ENCODE data around the gene ATG13.

DNA sequence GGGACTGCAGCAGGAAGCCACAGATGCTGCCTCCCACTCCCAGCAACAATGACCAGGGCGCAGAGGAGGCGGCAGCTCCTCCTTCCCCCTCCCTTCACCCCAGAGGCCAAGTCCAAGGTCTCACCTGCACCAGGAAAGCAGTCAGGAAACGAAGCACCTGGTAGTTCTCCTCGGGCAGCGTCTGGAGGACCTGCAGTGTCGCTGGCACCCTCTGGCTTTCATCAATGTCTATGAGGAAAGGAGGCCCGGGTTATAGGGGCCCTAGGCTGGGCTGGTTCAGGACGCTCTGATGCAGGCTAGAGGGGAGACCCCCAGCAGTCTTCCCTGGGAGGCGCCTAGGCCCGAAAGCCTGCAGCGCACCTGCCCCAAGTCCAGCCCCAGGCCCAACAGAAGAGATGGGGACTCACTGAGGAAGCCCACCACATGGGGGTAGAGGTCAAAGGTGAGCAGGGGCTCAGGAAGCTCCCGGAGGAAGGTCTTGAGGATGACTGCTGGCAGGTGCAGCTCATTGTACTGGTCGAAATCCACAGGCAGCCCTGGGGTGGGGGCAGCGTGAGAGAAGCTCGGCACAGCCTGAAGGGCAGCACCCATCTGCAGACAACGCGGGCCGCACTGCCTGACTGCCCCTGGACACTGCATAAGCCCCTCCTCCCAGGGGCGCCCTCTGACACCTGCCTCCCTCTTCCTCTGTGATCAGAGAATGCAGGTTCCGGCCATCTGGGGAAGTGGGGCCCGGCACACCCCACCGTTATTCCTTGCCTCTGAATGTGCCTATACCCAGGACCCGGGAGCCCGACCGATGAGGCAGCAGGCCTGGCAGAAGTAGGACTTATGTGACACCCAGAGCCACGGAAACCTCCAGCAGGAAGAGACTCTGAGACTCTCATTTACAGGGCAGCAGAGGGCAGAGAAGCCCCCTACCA lies 62.1 kb downstream of the ATG13 start:
- TF ChIP-seq, protein P1, sequence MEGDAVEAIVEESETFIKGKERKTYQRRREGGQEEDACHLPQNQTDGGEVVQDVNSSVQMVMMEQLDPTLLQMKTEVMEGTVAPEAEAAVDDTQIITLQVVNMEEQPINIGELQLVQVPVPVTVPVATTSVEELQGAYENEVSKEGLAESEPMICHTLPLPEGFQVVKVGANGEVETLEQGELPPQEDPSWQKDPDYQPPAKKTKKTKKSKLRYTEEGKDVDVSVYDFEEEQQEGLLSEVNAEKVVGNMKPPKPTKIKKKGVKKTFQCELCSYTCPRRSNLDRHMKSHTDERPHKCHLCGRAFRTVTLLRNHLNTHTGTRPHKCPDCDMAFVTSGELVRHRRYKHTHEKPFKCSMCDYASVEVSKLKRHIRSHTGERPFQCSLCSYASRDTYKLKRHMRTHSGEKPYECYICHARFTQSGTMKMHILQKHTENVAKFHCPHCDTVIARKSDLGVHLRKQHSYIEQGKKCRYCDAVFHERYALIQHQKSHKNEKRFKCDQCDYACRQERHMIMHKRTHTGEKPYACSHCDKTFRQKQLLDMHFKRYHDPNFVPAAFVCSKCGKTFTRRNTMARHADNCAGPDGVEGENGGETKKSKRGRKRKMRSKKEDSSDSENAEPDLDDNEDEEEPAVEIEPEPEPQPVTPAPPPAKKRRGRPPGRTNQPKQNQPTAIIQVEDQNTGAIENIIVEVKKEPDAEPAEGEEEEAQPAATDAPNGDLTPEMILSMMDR (IDR thresholded peaks at IDR 0.05; ENCODE audit: low read length): no peak
- TF ChIP-seq EZH2 (IDR thresholded peaks at IDR 0.05; ENCODE audit: borderline replicate concordance, low read length): no peak

Data from OCI-LY1 (cell line).